HCT116 (cell line): ENCODE measurements around the gene CBFA2T2. TPM values are rescaled to one million over a fixed set of nuclear protein-coding genes. Genes with fewer than 3 reads are reported as not detected.

Source experiments
- ATAC-seq: fragments of 200-7000 bp; cut with Tn5 transposase; 2 replicates; pipeline ENCODE4 v1.9.1; 2020; ENCODE audit warnings: mild to moderate bottlenecking, moderate library complexity
- BruUV-seq: library from RNA; stranded (reverse); fragments of 400-500 nt; replicated peaks from 2 replicates; lab custom pipeline; 2021; lab: Mats Ljungman, UMichigan
- CTCF ChIA-PET: fragments of 300-600 bp; sonication (Branson Sonifier 250); formaldehyde crosslinking; loops from one replicate; lab custom pipeline; 2021; ENCODE audit warnings: antibody characterized with exemption; lab: Charles Lee
- POLR2A ChIA-PET: fragments of 300-600, 350-600 bp; sonication (Branson Sonifier 250); formaldehyde crosslinking; loops from one replicate; lab custom pipeline; 2021; ENCODE audit warnings: antibody characterized with exemption; lab: Charles Lee
- RAD21 ChIA-PET, 2 experiments: fragments of 300-600 bp; sonication (Branson Sonifier 250); formaldehyde crosslinking; loops; one replicate each; lab custom pipeline; 2023; ENCODE audit warnings: low total read pairs in 2 of 2; ENCODE audit not compliant: uncharacterized antibody in 2 of 2, unreplicated experiment in 2 of 2, low non-redundant PET in 1 of 2; lab: Charles Lee
- DNase-seq: peaks from one replicate; pipeline ENCODE4 v3.0.0-alpha.2; 2010; ENCODE audit warnings: low read depth, low spot score
- H2AFZ ChIP-seq: fragments of 200-600 bp; shearing (Covaris generic), sonication (generic); 2 replicates; pipeline ENCODE4 v1.6.1; 2017; ENCODE audit warnings: low read depth, mixed run types, mixed read lengths, antibody characterized with exemption, low read length; ENCODE audit not compliant: poor library complexity, severe bottlenecking
- H3K27ac ChIP-seq: 2 replicates; pipeline ENCODE4 v1.5.1; 2012; ENCODE audit warnings: low read depth, low read length
- H3K27me3 ChIP-seq: fragments of 200-600 bp; sonication (generic); 2 replicates; pipeline ENCODE4 v1.6.1; 2016; ENCODE audit warnings: mixed run types, low read length, mixed read lengths; ENCODE audit not compliant: insufficient read depth
- H3K36me3 ChIP-seq, 2 experiments: fragments of 200-500 bp in 1 of 2; fragments of 200-600 bp in 1 of 2; sonication (Bioruptor generic) in 1 of 2; sonication (generic) in 1 of 2; 2 replicates each; pipeline versions ENCODE4 v1.5.1 to v1.6.1; 2014 to 2016; ENCODE audit warnings: low read length in 2 of 2, inconsistent platforms in 1 of 2, mixed read lengths in 1 of 2, mixed run types in 1 of 2; ENCODE audit not compliant: insufficient read depth in 2 of 2, control insufficient read depth in 1 of 2
- H3K4me1 ChIP-seq, 2 experiments: fragments of 200-600 bp in 1 of 2; sonication (generic) in 1 of 2; 2 replicates each; pipeline versions ENCODE4 v1.5.1 to v1.6.1; 2012 to 2017; ENCODE audit warnings: low read length in 2 of 2, inconsistent platforms in 1 of 2, mild to moderate bottlenecking in 1 of 2, mixed read lengths in 1 of 2, mixed run types in 1 of 2, moderate library complexity in 1 of 2; ENCODE audit not compliant: insufficient read depth in 2 of 2, control insufficient read depth in 1 of 2
- H3K4me2 ChIP-seq: fragments of 200-600 bp; sonication (generic); 2 replicates; pipeline ENCODE4 v1.6.1; 2017; ENCODE audit warnings: mixed run types, low read length, mixed read lengths
- H3K4me3 ChIP-seq, 2 experiments: fragments of 200-600 bp in 1 of 2; sonication (generic) in 1 of 2; replicated peaks in 1 of 2; 2 replicates each; pipeline ENCODE4 v1.5.1; 2011 to 2016; ENCODE audit warnings: low read length in 2 of 2, control low read depth in 1 of 2, low read depth in 1 of 2, mild to moderate bottlenecking in 1 of 2, mixed read lengths in 1 of 2, mixed run types in 1 of 2
- H3K79me2 ChIP-seq: fragments of 200-600 bp; sonication (generic); 2 replicates; pipeline ENCODE4 v1.6.1; 2017; ENCODE audit warnings: mild to moderate bottlenecking, mixed run types, low read length, moderate library complexity, mixed read lengths; ENCODE audit not compliant: insufficient read depth
- H3K9ac ChIP-seq: fragments of 200-600 bp; sonication (generic); 2 replicates; pipeline ENCODE4 v1.6.1; 2016; ENCODE audit warnings: low read length, mixed read lengths
- H3K9me2 ChIP-seq: fragments of 200-600 bp; sonication (generic), shearing (Covaris generic); 2 replicates; pipeline ENCODE4 v1.6.1; 2017; ENCODE audit warnings: mixed run types, mild to moderate bottlenecking, moderate library complexity; ENCODE audit not compliant: insufficient read depth
- H3K9me3 ChIP-seq, 2 experiments: fragments of 200-500 bp in 1 of 2; fragments of 200-600 bp in 1 of 2; sonication (Bioruptor generic) in 1 of 2; sonication (generic) in 1 of 2; 2 replicates each; pipeline ENCODE4 v1.6.1; 2014 to 2017; ENCODE audit warnings: low read length in 2 of 2, mixed read lengths in 2 of 2, inconsistent platforms in 1 of 2, low read depth in 1 of 2, mild to moderate bottlenecking in 1 of 2, mixed run types in 1 of 2, moderate library complexity in 1 of 2; ENCODE audit not compliant: control insufficient read depth in 1 of 2, insufficient read depth in 1 of 2
- H4K20me1 ChIP-seq: fragments of 200-600 bp; sonication (generic), shearing (Covaris generic); 2 replicates; pipeline ENCODE4 v1.6.1; 2017; ENCODE audit warnings: mixed run types, mild to moderate bottlenecking, moderate library complexity; ENCODE audit not compliant: insufficient read depth
- EGR1 ChIP-seq: IDR thresholded peaks from 2 replicates; pipeline ENCODE4 v1.6.1; 2012; ENCODE audit warnings: low read depth
- EZH2 ChIP-seq: fragments of 200-600 bp; sonication (generic); IDR thresholded peaks from 2 replicates; pipeline ENCODE4 v1.6.1; 2017; ENCODE audit warnings: antibody characterized with exemption, mixed run types
- FOSL1 ChIP-seq: IDR thresholded peaks from 2 replicates; pipeline ENCODE4 v1.6.1; 2012; ENCODE audit warnings: low read depth
- POLR2AphosphoS5 ChIP-seq: IDR thresholded peaks from 2 replicates; pipeline ENCODE4 v1.6.1; 2011; ENCODE audit warnings: mild to moderate bottlenecking, low read depth, low read length, moderate library complexity
- RAD21 ChIP-seq: IDR thresholded peaks from 2 replicates; pipeline ENCODE4 v1.6.1; 2012; ENCODE audit warnings: low read depth, mild to moderate bottlenecking
- SP1 ChIP-seq: IDR thresholded peaks from 2 replicates; pipeline ENCODE4 v1.6.1; 2012; ENCODE audit warnings: low read depth
- TCF7L2 ChIP-seq: IDR thresholded peaks from 2 replicates; pipeline ENCODE4 v1.7.0; 2011; ENCODE audit warnings: borderline replicate concordance, inconsistent platforms; ENCODE audit not compliant: insufficient read depth, insufficient read length; ENCODE audit errors: extremely low read depth
- YY1 ChIP-seq: IDR thresholded peaks from 2 replicates; pipeline ENCODE4 v1.6.1; 2011; ENCODE audit warnings: low read length, low read depth, moderate library complexity, mild to moderate bottlenecking; ENCODE audit not compliant: insufficient replicate concordance; ENCODE audit errors: extremely low read depth
- ZFX ChIP-seq: fragments of 450-650 bp; IDR thresholded peaks from 2 replicates; pipeline ENCODE4 v1.6.1; 2017
- intact Hi-C: fragments of 100-400 bp; cut with micrococcal nuclease; formaldehyde crosslinking; loops from 2 replicates; pipeline ENCODE4 v1.10.0; 2022
- total RNA-seq: library from RNA; stranded (reverse); gene quantifications from one replicate; pipeline ENCODE4 v1.2.1, GENCODE V29; 2021; ENCODE audit not compliant: unreplicated experiment
- TF ChIP-seq, protein P1 (sequence below): IDR thresholded peaks from 2 replicates; pipeline ENCODE4 v1.6.1; 2011; ENCODE audit warnings: mild to moderate bottlenecking, low read length, moderate library complexity; ENCODE audit not compliant: insufficient replicate concordance; ENCODE audit errors: extremely low read depth
- TF ChIP-seq, protein P2 (sequence below): IDR thresholded peaks from 2 replicates; pipeline ENCODE4 v1.6.1; 2012
- TF ChIP-seq, protein P3 (sequence below), 3 experiments: fragments of 200-600 bp in 1 of 3; sonication (generic) in 1 of 3; IDR thresholded peaks in 2 of 3; conservative IDR thresholded peaks in 1 of 3; 2 replicates each; pipeline ENCODE4 v1.5.1; 2012 to 2017; ENCODE audit warnings: low read depth in 2 of 3, low read length in 2 of 3, antibody characterized with exemption in 1 of 3, borderline replicate concordance in 1 of 3, control low read depth in 1 of 3, mild to moderate bottlenecking in 1 of 3, mixed read lengths in 1 of 3, mixed run types in 1 of 3, moderate library complexity in 1 of 3; ENCODE audit not compliant: insufficient read depth in 1 of 3

Gene CBFA2T2
- total RNA-seq, 1 experiment from 2014 or later, result 8.0 TPM

DNA sequence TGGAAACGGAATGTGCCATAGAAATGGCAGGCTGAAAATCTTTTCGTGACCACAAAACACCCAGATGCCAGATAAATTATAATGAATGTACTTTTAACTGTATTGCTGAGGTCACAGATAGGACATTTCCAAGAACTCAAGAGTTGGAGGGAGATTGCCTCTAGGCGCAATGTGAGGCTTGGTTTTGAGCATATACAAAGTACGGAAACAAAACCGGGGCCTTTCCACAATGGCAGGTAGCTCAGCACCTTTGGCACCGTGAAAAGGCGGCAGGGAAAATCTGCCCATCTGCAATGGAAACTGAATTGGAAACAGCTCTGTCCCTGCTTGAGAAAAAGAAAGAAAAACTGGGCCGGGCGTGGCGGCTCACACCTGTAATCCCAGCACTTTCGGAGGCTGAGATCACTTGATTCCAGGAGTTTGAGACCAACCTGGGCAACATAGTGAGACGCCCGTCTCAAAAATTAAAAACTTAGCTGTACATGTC, 161.7 kb downstream of the CBFA2T2 start:
- H3K79me2 ChIP-seq, result no peaks in the 10 kb centered on the region
- H3K36me3 ChIP-seq, result no peaks in the 10 kb centered on the region
- H3K9me2 ChIP-seq, result no peaks in the 10 kb centered on the region
- ChIA-PET POLR2A (no interaction called here), RAD21 (no interaction called here), CTCF (interaction anchor here (0.7 to 1.7 kb wide), 2 partner anchors 12 to 800 kb away, joined by 3 to 5 read pairs; no protein-coding TSS in a partner anchor)
- no peak for DNase-seq
- no peak overlapping the region for H3K4me3 ChIP-seq
- no peak overlapping the region for H3K4me2 ChIP-seq
- no peaks in the 10 kb centered on the region for H3K27me3 ChIP-seq
- no peak overlapping the region for H3K27ac ChIP-seq
- no peaks in the 10 kb centered on the region for H3K9me3 ChIP-seq
- peaks cover 0 to 16% of the 10 kb centered on the region in 2 experiments; a peak in 1 of 4 replicates for H3K4me1 ChIP-seq
- TF ChIP-seq POLR2AphosphoS5, result no peak
- intact Hi-C loops, result loop anchor here (2.0 to 10.0 kb wide), 3 partner anchors 134 to 473 kb away; no protein-coding TSS in a partner anchor
- H2AFZ ChIP-seq, result no peak overlapping the region
- BruUV-seq, result no TSS peak
- no peaks in the 10 kb centered on the region for H4K20me1 ChIP-seq
- no peak for ATAC-seq
- no peak overlapping the region for H3K9ac ChIP-seq

DNA sequence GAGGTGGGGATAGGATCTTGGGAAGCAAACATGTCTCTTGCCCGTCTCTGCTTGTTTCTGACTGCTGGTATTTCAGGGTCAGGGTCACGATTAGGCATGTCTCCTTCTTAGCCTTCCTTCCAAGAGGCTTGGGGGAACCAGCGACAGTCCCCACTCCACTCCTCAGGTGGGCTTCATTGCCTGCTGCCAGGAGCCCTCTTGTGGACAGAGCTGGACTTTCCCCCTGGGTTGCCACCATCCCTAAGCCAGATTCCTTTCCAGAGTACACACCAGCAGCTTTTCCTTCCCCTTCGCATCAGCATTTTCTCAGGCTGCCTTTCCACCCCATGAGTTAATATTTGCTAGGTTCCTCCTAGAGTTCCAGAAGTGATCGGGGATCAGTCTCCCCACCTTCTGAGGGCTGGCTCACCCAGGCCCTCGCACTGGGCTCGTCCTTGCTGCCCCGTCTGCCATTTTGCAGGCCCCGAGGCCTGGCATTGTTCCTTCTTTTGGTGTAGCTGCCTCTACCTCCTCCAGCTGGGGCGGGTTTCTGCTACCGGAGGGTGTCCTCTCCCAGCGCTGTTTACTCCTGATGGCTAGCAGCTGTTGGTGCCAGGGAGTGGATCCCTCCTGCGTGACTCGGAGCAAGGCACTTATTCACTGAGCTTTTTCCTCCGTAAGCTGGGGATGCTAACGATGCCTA, 163.5 kb downstream of the CBFA2T2 start:
- POLR2A ChIA-PET, result interaction anchor here (1.5 kb wide), 1 partner anchor 11 kb away, joined by 6 read pairs; no protein-coding TSS in a partner anchor
- TF ChIP-seq ZFX (no peak), SP1 (no peak), RAD21 (peak; percentile 89), TCF7L2 (no peak), POLR2AphosphoS5 (peak; percentile 38; the same call in 1 of the 2 replicates), EGR1 (no peak), FOSL1 (no peak), EZH2 (no peak), YY1 (no peak)
- TF ChIP-seq, protein P1, sequence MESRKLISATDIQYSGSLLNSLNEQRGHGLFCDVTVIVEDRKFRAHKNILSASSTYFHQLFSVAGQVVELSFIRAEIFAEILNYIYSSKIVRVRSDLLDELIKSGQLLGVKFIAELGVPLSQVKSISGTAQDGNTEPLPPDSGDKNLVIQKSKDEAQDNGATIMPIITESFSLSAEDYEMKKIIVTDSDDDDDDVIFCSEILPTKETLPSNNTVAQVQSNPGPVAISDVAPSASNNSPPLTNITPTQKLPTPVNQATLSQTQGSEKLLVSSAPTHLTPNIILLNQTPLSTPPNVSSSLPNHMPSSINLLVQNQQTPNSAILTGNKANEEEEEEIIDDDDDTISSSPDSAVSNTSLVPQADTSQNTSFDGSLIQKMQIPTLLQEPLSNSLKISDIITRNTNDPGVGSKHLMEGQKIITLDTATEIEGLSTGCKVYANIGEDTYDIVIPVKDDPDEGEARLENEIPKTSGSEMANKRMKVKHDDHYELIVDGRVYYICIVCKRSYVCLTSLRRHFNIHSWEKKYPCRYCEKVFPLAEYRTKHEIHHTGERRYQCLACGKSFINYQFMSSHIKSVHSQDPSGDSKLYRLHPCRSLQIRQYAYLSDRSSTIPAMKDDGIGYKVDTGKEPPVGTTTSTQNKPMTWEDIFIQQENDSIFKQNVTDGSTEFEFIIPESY, result no peak
- TF ChIP-seq, protein P2, sequence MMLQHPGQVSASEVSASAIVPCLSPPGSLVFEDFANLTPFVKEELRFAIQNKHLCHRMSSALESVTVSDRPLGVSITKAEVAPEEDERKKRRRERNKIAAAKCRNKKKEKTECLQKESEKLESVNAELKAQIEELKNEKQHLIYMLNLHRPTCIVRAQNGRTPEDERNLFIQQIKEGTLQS, result no peak
- TF ChIP-seq, protein P3, sequence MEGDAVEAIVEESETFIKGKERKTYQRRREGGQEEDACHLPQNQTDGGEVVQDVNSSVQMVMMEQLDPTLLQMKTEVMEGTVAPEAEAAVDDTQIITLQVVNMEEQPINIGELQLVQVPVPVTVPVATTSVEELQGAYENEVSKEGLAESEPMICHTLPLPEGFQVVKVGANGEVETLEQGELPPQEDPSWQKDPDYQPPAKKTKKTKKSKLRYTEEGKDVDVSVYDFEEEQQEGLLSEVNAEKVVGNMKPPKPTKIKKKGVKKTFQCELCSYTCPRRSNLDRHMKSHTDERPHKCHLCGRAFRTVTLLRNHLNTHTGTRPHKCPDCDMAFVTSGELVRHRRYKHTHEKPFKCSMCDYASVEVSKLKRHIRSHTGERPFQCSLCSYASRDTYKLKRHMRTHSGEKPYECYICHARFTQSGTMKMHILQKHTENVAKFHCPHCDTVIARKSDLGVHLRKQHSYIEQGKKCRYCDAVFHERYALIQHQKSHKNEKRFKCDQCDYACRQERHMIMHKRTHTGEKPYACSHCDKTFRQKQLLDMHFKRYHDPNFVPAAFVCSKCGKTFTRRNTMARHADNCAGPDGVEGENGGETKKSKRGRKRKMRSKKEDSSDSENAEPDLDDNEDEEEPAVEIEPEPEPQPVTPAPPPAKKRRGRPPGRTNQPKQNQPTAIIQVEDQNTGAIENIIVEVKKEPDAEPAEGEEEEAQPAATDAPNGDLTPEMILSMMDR (IDR thresholded peaks at IDR 0.05 in 2 of 3, conservative IDR thresholded peaks at IDR 0.05 in 1 of 3; ENCODE audit: borderline replicate concordance in 1 of 3, insufficient read depth in 1 of 3, low read depth in 2 of 3, low read length in 2 of 3), result peak; percentile 75 to 92 (median 78)

More for the DNA sequence above, 163.5 kb downstream of the CBFA2T2 start:
- DNase-seq, result peak; percentile 35
- H3K9me2 ChIP-seq, result no peaks in the 10 kb centered on the region
- H3K27ac ChIP-seq, result no peak overlapping the region
- H4K20me1 ChIP-seq, result no peaks in the 10 kb centered on the region
- H3K27me3 ChIP-seq, result no peaks in the 10 kb centered on the region
- BruUV-seq, result no TSS peak
- H3K9ac ChIP-seq, result no peak overlapping the region
- H3K4me1 ChIP-seq, result peaks cover 0 to 16% of the 10 kb centered on the region in 2 experiments; a peak in 1 of 4 replicates
- intact Hi-C loops, result loop anchor here (2.0 to 10.0 kb wide), 3 partner anchors 136 to 471 kb away; no protein-coding TSS in a partner anchor
- H2AFZ ChIP-seq, result no peak overlapping the region
- H3K36me3 ChIP-seq, result peaks cover 0 to 3% of the 10 kb centered on the region in 2 experiments; a peak in 1 of 4 replicates
- ATAC-seq, result peak; percentile 76
- ChIA-PET RAD21 (interaction anchor here (0.6 to 1.1 kb wide), 3 partner anchors 79 to 236 kb away, joined by 3 to 5 read pairs (median 4); no protein-coding TSS in a partner anchor), CTCF (interaction anchor here (1.0 to 2.1 kb wide), 5 partner anchors 11 to 252 kb away, joined by 3 to 13 read pairs (median 6); partner anchors contain the start of gene CDK5RAP1)
- H3K4me2 ChIP-seq, result no peak overlapping the region
- no peaks in the 10 kb centered on the region for H3K79me2 ChIP-seq
- no peak overlapping the region for H3K4me3 ChIP-seq
- H3K9me3 ChIP-seq, result no peaks in the 10 kb centered on the region
